H9 (cell line): ENCODE measurements around the gene SORCS2. TPM values are rescaled to one million over a fixed set of nuclear protein-coding genes. Genes with fewer than 3 reads are reported as not detected.

Experiments
- DNase-seq: peaks from one replicate; pipeline ENCODE4 v3.0.0-alpha.2; 2017
- H2AFZ ChIP-seq: one replicate; pipeline ENCODE4 v1.6.1; 2013; ENCODE audit warnings: mild to moderate bottlenecking, low read length, control low read depth, moderate library complexity
- H2AK5ac ChIP-seq: 2 replicates; pipeline ENCODE4 v1.6.1; 2013; ENCODE audit warnings: low read length, control low read depth, mixed read lengths; ENCODE audit not compliant: insufficient read length
- H2BK120ac ChIP-seq: one replicate; pipeline ENCODE4 v1.6.1; 2013; ENCODE audit warnings: low read depth, mild to moderate bottlenecking, low read length, control low read depth, inconsistent platforms; ENCODE audit not compliant: poor library complexity, severe bottlenecking
- H2BK12ac ChIP-seq: 2 replicates; pipeline ENCODE4 v1.6.1; 2013; ENCODE audit warnings: low read length, control low read depth, mixed read lengths, low read depth; ENCODE audit not compliant: insufficient read length
- H2BK15ac ChIP-seq: 2 replicates; pipeline ENCODE4 v1.6.1; 2013; ENCODE audit warnings: low read depth, low read length, control low read depth
- H2BK20ac ChIP-seq: one replicate; pipeline ENCODE4 v1.6.1; 2013; ENCODE audit warnings: low read depth, mild to moderate bottlenecking, low read length, control low read depth, inconsistent platforms; ENCODE audit not compliant: poor library complexity, severe bottlenecking
- H2BK5ac ChIP-seq: 2 replicates; pipeline ENCODE4 v1.6.1; 2013; ENCODE audit warnings: low read length, control low read depth, mixed read lengths; ENCODE audit not compliant: insufficient read length
- H3K14ac ChIP-seq: 2 replicates; pipeline ENCODE4 v1.6.1; 2013; ENCODE audit warnings: low read length, control low read depth; ENCODE audit not compliant: insufficient read depth
- H3K18ac ChIP-seq: 2 replicates; pipeline ENCODE4 v1.6.1; 2013; ENCODE audit warnings: low read depth, mild to moderate bottlenecking, mixed read lengths, low read length, control low read depth; ENCODE audit not compliant: insufficient read length
- H3K23ac ChIP-seq: 2 replicates; pipeline ENCODE4 v1.6.1; 2013; ENCODE audit warnings: low read length, control low read depth, mixed read lengths, low read depth; ENCODE audit not compliant: insufficient read length
- H3K23me2 ChIP-seq: 2 replicates; pipeline ENCODE4 v1.6.1; 2013; ENCODE audit warnings: low read depth, mild to moderate bottlenecking, mixed read lengths, low read length, control low read depth; ENCODE audit not compliant: insufficient read length, poor library complexity, severe bottlenecking
- H3K27ac ChIP-seq: 2 replicates; pipeline ENCODE4 v1.5.1; 2013; ENCODE audit warnings: low read length, control low read depth, mixed read lengths, low read depth; ENCODE audit not compliant: insufficient read length
- H3K27me3 ChIP-seq: 2 replicates; pipeline ENCODE4 v1.6.1; 2013; ENCODE audit warnings: low read length, control low read depth, inconsistent platforms; ENCODE audit not compliant: insufficient read depth
- H3K4ac ChIP-seq: 2 replicates; pipeline ENCODE4 v1.6.1; 2013; ENCODE audit warnings: low read depth, mild to moderate bottlenecking, control low read depth, inconsistent platforms, low read length, moderate library complexity
- H3K4me1 ChIP-seq: 2 replicates; pipeline ENCODE4 v1.6.1; 2013; ENCODE audit warnings: low read length, control low read depth, inconsistent platforms; ENCODE audit not compliant: insufficient read depth
- H3K4me2 ChIP-seq: 2 replicates; pipeline ENCODE4 v1.6.1; 2013; ENCODE audit warnings: low read length, control low read depth, mixed read lengths; ENCODE audit not compliant: insufficient read length, insufficient read depth
- H3K56ac ChIP-seq: 2 replicates; pipeline ENCODE4 v1.6.1; 2013; ENCODE audit warnings: low read depth, mild to moderate bottlenecking, mixed read lengths, low read length, control low read depth; ENCODE audit not compliant: insufficient read length
- H3K79me1 ChIP-seq: 2 replicates; pipeline ENCODE4 v1.6.1; 2013; ENCODE audit warnings: low read depth, mild to moderate bottlenecking, moderate library complexity, low read length, control low read depth, inconsistent platforms; ENCODE audit not compliant: insufficient read depth, poor library complexity, severe bottlenecking
- H3K79me2 ChIP-seq: 2 replicates; pipeline ENCODE4 v1.6.1; 2013; ENCODE audit warnings: low read length, control low read depth, inconsistent platforms; ENCODE audit not compliant: insufficient read depth
- H3K9ac ChIP-seq: 2 replicates; pipeline ENCODE4 v1.6.1; 2013; ENCODE audit warnings: low read length, control low read depth, mixed read lengths; ENCODE audit not compliant: insufficient read length; ENCODE audit errors: extremely low read depth
- H3K9me3 ChIP-seq: one replicate; pipeline ENCODE4 v1.6.1; 2013; ENCODE audit warnings: low read depth, low read length, inconsistent platforms; ENCODE audit not compliant: control insufficient read depth
- H3T11ph ChIP-seq: one replicate; pipeline ENCODE4 v1.6.1; 2013; ENCODE audit warnings: mild to moderate bottlenecking, low read length, control low read depth, inconsistent platforms
- H4K20me1 ChIP-seq: one replicate; pipeline ENCODE4 v1.6.1; 2013; ENCODE audit not compliant: control insufficient read depth, insufficient read length, insufficient read depth
- H4K5ac ChIP-seq: 2 replicates; pipeline ENCODE4 v1.6.1; 2013; ENCODE audit warnings: low read depth, mild to moderate bottlenecking, mixed read lengths, low read length, control low read depth; ENCODE audit not compliant: insufficient read length
- H4K8ac ChIP-seq: replicated peaks from 2 replicates; pipeline ENCODE4 v1.6.1; 2013; ENCODE audit warnings: low read length, control low read depth, mixed read lengths, low read depth; ENCODE audit not compliant: insufficient read length
- H4K91ac ChIP-seq: 2 replicates; pipeline ENCODE4 v1.6.1; 2013; ENCODE audit warnings: low read depth, mild to moderate bottlenecking, moderate library complexity, mixed read lengths, low read length, control low read depth; ENCODE audit not compliant: insufficient read length
- H3K27ac Mint-ChIP-seq, 3 experiments: 2 replicates in 2 of 3; 3 replicates in 1 of 3; pipeline ENCODE4 v1.8.0; 2020 to 2021; ENCODE audit warnings: mixed read lengths in 3 of 3, mild to moderate bottlenecking in 1 of 3, moderate library complexity in 1 of 3
- H3K27me3 Mint-ChIP-seq: 2 replicates; pipeline ENCODE4 v1.8.0; 2021; ENCODE audit warnings: low read depth, mild to moderate bottlenecking, moderate library complexity, mixed read lengths
- H3K36me3 Mint-ChIP-seq, 3 experiments: 2 replicates in 2 of 3; 3 replicates in 1 of 3; pipeline ENCODE4 v1.8.0; 2020 to 2021; ENCODE audit warnings: low read depth in 3 of 3, mixed read lengths in 3 of 3; ENCODE audit not compliant: insufficient read depth in 1 of 3
- H3K4me1 Mint-ChIP-seq, 2 experiments: 2 replicates each; pipeline ENCODE4 v1.8.0; 2020; ENCODE audit warnings: mixed read lengths in 2 of 2
- H3K4me3 Mint-ChIP-seq, 2 experiments: 2 replicates in 1 of 2; 3 replicates in 1 of 2; pipeline ENCODE4 v1.8.0; 2020 to 2021; ENCODE audit warnings: mild to moderate bottlenecking in 2 of 2, mixed read lengths in 2 of 2, moderate library complexity in 1 of 2
- H3K9me3 Mint-ChIP-seq, 2 experiments: 2 replicates in 1 of 2; 3 replicates in 1 of 2; pipeline ENCODE4 v1.8.0; 2020; ENCODE audit warnings: mild to moderate bottlenecking in 2 of 2, mixed read lengths in 2 of 2, moderate library complexity in 1 of 2
- CTCF ChIP-seq: fragments of 200-600 bp; sonication (generic); conservative IDR thresholded peaks from 3 replicates; pipeline ENCODE4 v1.8.0; 2021; ENCODE audit warnings: antibody characterized with exemption, mild to moderate bottlenecking
- WGBS: extraction: QIAGEN DNeasy Blood & Tissue Kit; methylation state at CpG from one replicate; pipeline ENCODE4 v1.1.7; 2013; ENCODE audit warnings: missing lambda C conversion rate, low lambda C conversion rate, mixed read lengths; ENCODE audit not compliant: insufficient read length; ENCODE audit errors: extremely low coverage; 5-methylcytosine and 5-hydroxymethylcytosine counted together
- total RNA-seq: library from RNA; stranded (reverse); gene quantifications from 2 replicates; pipeline ENCODE4 v1.2.1, GENCODE V29; 2021

The SORCS2 gene
- total RNA-seq, 1 experiment from 2014 or later, result 0.57 TPM

- Histone ChIP-seq H3K9me3 (no peaks in the 10 kb centered on the region), H2BK120ac (no peak overlapping the region), H3K18ac (no peak overlapping the region), H2BK5ac (no peak overlapping the region), H4K8ac (no peak overlapping the region), H3K4me1 (no peaks in the 10 kb centered on the region), H3K9ac (no peak overlapping the region), H4K91ac (no peak overlapping the region), H3K4ac (no peak overlapping the region), H3K23ac (no peak overlapping the region), H3K79me1 (no peaks in the 10 kb centered on the region), H3K79me2 (no peaks in the 10 kb centered on the region), H3K27ac (no peak overlapping the region), H2AK5ac (no peak overlapping the region), H3K14ac (no peak overlapping the region; the same call in 1 of the 2 replicates), H2BK12ac (no peak overlapping the region), H3K4me2 (no peak overlapping the region), H3K27me3 (no peaks in the 10 kb centered on the region), H4K5ac (no peak overlapping the region), H2BK15ac (no peak overlapping the region), H2BK20ac (no peak overlapping the region), H3K56ac (no peak overlapping the region), H3K23me2 (no peaks in the 10 kb centered on the region), H3T11ph (no peak overlapping the region), H2AFZ (no peak overlapping the region), H4K20me1 (no peaks in the 10 kb centered on the region)
- Mint-ChIP-seq H3K4me1 (no peaks in the 10 kb centered on the region), H3K27me3 (no peaks in the 10 kb centered on the region; the same call in 1 of the 2 replicates), H3K27ac (no peak overlapping the region), H3K9me3 (peaks cover 6 to 7% of the 10 kb centered on the region in 2 experiments), H3K4me3 (no peak overlapping the region), H3K36me3 (peaks cover 0 to 6% (median 0%) of the 10 kb centered on the region in 3 experiments; a peak in 1 of 7 replicates)
- TF ChIP-seq CTCF, result no peak
- no peak for DNase-seq
- WGBS, result no CpG with 5 or more reads among the region's 14 CpGs
These were observed 42.2 kb downstream of the SORCS2 start for GRCh38 chr4:7234355-7235029.
